GM19238 (cell line): Measurements from ENCODE around the gene B3GAT1.

ENCODE experiments used
- DNase-seq: peaks from one replicate; pipeline ENCODE4 v3.0.0; 2011; ENCODE audit warnings: low spot score; ENCODE audit not compliant: insufficient read length

B3GAT1 gene

GRCh38 chr11:134410766-134411165 is 1.3 kb downstream of the B3GAT1 start:
- DNase-seq, result no peak

DNA sequence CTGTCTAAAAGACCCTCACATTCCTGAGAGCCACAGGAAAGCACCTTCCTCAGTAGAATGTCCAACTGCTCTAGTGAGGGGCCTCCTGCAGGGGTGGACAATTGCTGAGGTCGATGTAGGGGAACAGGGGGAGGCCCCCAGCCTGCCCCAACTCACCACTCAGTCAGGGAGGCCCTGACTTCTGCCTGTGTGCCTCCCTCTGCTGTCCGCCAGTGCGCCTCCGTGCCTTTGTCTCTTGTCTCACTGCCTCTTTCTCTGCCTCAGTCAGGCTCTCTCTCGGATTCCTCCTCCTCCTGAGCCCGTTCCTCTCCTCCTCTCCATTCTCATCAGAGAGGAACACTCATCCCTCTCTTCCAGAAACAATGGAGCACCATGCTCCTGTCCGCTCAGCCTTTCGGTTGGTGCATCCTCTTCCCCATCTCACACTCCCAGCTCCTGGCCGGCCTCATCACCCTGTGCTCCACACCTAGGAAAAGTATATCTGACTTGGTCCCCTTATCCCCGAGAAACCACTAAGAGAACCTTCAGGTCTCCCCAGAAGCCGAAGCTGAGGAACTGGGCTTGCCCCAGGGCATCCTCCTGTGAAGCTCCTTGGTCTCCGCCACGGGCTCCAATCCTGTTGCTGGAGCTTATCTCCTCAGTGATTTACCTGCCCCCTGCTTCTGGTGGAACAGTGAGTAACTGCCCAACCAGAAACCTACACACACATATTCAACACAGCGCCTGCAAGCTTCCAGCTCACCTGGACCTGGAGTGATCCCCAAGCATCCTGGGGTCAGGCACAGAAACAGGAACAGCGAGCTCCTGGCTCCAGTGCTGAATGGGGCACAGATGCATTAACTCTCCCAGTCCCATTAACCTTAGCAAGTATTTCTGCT is 2.3 kb downstream of the B3GAT1 start:
- DNase-seq, result no peak

GRCh38 chr11:134407923-134408322 is 4.1 kb downstream of the B3GAT1 start:
- no peak for DNase-seq

GRCh38 chr11:134407321-134407828 is 4.7 kb downstream of the B3GAT1 start:
- no peak for DNase-seq

- no peak for DNase-seq
Measured at GRCh38 chr11:134406264-134407185, 5.5 kb downstream of the B3GAT1 start.

DNA sequence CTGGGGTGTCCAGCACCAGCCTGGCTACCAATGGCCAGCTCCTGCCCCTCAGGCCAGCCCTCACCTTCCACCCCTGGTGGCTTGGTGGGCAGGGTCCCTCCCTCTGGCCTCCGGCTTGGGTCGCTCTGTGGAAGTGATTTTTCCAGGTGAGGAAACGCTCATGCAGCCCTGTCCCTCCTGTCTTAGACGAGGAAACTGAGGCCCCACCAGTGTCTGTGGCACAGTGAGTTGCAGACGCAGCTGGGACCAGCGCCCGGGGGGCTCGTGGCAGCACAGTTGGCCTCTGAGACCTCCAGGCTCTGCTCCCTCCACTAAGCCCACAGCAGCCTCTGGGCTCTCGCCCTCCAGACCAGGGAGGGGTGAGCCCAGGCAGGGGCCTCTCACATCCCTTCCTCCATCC is 6.2 kb downstream of the B3GAT1 start:
- DNase-seq, result no peak

DNA sequence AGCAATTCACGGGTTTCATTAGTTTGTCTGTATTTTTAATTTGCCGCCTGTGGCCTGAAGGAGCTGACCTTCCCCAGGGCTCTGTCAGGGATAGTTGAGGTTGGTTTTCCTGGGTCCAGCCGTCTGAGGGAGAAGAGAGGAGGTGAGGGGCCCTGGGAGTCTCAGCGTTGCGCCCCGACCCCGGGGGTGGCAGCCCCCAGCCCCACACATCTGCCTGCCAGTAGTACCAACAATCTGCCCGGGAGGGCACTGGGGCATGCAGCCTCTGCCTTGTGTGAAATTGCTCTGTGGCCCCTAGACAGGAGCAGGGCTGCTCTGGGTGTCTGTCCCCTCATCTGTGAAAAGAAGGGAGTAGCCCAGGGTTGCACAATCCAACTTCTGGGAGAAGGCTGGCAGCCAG is 6.6 kb downstream of the B3GAT1 start:
- DNase-seq, result no peak

- DNase-seq, result no peak
Measured at GRCh38 chr11:134404575-134405341, 7.3 kb downstream of the B3GAT1 start.

DNA sequence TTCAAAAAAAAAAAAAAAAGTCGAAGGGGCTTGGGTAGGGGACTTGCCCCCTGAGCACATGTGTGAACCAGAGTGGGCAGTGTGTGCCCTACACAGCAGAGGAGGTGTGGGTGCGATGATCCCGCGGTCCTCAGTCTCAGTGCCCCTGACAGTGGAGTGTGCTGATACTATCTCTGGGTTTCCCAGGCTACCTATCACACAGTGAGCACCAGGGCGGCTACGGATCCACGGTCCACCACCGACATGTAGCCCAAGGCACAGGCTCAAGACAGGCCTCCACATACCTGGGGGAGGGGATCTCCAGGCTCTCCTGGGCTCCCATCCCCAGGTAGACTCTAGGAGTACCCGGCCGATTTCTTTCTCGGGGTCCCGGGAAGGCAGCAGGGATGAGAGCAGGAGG is 9.1 kb downstream of the B3GAT1 start:
- no peak for DNase-seq

GRCh38 chr11:134401825-134402809 is 9.9 kb downstream of the B3GAT1 start:
- DNase-seq, result no peak

- no peak for DNase-seq
Measured at GRCh38 chr11:134399996-134400395, 12.0 kb downstream of the B3GAT1 start.

- DNase-seq, result no peak
Measured at GRCh38 chr11:134399293-134399654, 12.8 kb downstream of the B3GAT1 start.

GRCh38 chr11:134398644-134399292 is 13.3 kb downstream of the B3GAT1 start:
- DNase-seq, result no peak

GRCh38 chr11:134398079-134398444 is 14.0 kb downstream of the B3GAT1 start:
- DNase-seq, result no peak

DNA sequence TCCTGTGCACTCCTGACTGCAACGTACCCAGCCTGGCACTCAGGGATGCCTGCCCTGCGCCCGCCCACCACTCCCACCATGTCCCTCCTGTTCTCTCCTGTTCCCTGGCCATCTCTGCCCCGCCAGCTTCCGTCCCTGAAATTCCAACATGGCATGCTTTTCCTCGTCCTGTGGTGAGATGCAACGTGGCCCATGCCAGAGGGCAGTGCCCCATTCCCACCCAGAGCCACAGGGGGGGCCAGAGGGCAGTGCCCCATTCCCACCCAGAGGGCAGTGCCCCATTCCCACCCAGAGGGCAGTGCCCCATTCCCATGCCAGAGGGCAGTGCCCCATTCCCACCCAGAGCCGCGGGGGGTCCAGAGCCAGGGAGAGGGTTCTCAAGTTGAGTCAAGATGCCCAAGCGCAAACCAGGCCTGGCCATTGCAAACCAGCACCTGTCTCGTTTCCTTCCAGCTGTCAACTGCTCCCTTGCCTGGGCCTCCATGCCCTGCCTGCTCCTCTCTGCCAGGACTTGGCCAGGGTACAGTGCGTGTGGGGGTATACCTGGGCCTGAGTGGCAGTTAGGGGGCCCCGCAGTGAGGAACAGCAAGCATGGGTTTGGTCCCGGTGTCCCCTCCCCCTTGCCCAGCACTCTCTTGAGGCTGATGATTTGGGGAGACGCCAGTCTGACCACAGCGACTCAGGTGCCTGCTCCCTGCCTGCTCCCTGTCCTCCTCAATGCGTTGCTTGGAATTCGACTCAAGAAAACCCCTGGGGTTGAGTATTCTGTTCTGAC is 14.6 kb downstream of the B3GAT1 start:
- DNase-seq, result no peak

- DNase-seq, result no peak
Measured at GRCh38 chr11:134395002-134395401, 17.0 kb downstream of the B3GAT1 start.

GRCh38 chr11:134394311-134394710 is 17.7 kb downstream of the B3GAT1 start:
- no peak for DNase-seq

- DNase-seq, result no peak
Measured at GRCh38 chr11:134393638-134394037, 18.4 kb downstream of the B3GAT1 start.
